GM13976 (cell line): ENCODE results near the gene SVOPL.

Source experiments
- DNase-seq: peaks from one replicate; pipeline ENCODE4 v3.0.0; 2012; ENCODE audit warnings: low spot score
- in situ Hi-C: fragments of 300-500 bp; cut with MboI; formaldehyde crosslinking; loops from one replicate; pipeline ENCODE4 v1.12.0; 2022; ENCODE audit warnings: low sequenced_read_pairs, mixed read lengths, inconsistent platforms; ENCODE audit not compliant: unreplicated experiment
- TF ChIP-seq, protein P1 (sequence below): IDR thresholded peaks from 2 replicates; pipeline ENCODE4 v1.5.1; 2012; ENCODE audit warnings: borderline replicate concordance, mild to moderate bottlenecking; ENCODE audit not compliant: insufficient read depth; ENCODE audit errors: extremely low read depth, missing control alignments, control extremely low read depth

SVOPL gene

DNA sequence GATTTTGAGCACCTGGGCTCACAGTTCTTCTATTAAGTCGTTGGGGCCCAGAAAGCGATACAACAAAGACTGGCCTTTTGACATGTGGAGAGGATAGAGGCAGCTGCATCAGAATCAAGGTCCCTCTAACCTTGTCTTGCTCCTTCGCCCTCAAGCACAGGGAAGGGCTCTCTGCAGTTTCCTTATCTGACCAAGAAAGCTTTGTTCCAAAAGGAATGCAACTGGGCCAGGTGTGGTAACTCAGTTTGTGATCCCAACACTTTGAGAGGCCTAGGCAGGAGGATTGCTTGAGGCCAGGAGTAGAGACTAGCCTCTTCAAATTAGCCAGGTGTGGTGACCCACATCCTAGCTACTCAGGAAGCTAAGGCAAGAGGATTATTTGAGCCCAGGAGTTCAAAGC is 32.2 kb downstream of the SVOPL start:
- in situ Hi-C loops = no loop called here
- no peak for DNase-seq
- TF ChIP-seq, protein P1, sequence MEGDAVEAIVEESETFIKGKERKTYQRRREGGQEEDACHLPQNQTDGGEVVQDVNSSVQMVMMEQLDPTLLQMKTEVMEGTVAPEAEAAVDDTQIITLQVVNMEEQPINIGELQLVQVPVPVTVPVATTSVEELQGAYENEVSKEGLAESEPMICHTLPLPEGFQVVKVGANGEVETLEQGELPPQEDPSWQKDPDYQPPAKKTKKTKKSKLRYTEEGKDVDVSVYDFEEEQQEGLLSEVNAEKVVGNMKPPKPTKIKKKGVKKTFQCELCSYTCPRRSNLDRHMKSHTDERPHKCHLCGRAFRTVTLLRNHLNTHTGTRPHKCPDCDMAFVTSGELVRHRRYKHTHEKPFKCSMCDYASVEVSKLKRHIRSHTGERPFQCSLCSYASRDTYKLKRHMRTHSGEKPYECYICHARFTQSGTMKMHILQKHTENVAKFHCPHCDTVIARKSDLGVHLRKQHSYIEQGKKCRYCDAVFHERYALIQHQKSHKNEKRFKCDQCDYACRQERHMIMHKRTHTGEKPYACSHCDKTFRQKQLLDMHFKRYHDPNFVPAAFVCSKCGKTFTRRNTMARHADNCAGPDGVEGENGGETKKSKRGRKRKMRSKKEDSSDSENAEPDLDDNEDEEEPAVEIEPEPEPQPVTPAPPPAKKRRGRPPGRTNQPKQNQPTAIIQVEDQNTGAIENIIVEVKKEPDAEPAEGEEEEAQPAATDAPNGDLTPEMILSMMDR = no peak

DNA sequence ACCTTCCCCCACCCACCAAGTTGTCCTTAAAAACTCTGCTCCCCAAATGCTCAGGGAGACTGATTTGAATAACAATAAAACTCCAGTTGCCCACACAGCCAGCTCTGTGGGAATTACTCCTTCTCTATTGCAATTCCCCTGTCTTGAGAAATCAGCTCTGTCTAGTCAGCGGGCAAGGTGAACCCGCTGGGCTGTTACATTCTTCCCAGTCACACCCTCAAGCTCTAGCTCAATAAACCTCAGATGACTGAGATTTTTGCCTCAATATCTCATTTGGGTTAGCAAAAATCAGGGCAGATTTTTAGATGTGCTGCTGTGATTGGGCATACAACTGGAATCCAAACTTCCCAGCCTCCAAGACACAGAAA is 32.9 kb downstream of the SVOPL start:
- no peak for DNase-seq
- TF ChIP-seq, protein P1 = no peak
- in situ Hi-C loops = no loop called here

DNA sequence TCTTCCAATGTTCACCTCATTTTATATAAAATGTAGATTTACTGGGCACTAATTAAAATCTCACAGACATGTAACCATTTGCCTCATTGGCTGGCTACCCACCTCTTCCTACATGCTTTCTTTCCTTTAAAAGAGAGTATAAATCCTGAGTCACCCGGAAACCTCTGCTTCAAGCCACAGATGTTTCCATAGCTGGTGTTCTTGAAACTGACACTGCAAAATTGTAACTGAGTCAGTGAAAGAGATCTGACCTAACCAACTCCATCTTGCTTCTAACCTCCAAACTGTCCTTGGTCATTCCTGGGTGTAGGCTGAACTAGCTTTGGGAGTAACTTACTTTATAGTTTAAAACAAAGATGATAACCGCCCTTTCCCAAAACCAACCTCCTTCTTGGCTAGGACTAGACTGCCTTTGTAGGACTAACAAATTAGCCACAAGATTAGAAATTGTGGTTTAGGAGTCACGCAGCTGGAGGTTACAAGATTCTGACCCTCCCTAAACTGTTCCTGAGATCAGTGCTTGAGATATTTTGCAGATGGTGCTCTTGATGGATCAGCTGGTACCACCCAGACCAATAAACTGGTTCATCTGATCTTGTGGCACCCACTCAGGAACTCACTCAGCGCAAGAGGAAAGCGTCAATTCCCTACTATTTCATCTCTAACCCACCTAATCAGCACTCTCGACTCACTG is 33.5 kb downstream of the SVOPL start:
- TF ChIP-seq, protein P1 = no peak
- DNase-seq = no peak
- in situ Hi-C loops = no loop called here

DNA sequence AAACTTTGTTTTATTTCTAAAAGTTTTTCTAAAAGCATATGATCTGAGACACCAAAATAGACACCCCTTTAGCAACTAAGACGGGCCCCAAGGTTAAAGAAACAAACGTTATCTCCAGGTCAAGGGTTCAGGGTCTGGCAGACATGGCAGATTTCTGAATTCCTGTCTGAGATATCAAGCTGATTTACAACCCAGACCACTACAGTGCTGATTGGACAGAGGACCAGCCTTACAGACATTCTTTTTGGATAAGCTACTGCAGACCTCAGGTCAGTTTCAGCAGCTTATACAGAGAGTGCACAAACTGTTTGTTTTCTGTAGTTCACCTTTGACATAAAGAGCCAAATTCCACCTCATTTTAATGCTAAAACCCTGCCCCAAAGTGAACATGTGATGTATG is 34.8 kb downstream of the SVOPL start:
- in situ Hi-C loops = no loop called here
- no peak for DNase-seq
- TF ChIP-seq, protein P1 = no peak

DNA sequence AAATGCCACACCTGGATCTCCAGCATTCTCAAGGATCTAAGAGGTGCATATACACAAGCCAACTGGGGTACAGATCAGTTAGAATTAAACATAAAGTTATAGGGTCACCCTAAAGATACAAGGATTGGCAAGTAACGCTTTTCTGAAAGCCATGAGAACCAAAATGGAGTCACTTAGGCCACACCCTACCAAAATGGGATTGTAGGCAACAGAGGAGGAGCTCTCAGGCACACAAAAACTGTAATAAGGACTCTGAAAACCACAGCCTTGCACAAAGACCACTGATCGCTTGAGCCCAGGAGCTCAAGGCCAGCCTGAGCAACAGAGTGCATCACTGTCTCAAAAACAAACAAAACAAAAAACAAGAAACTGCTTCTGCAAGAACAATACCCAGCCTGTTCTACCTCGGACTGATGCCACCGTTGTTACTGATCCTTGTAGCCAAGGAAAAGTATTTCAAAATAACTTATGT is 35.5 kb downstream of the SVOPL start:
- in situ Hi-C loops = no loop called here
- DNase-seq = no peak
- TF ChIP-seq, protein P1 = no peak

DNA sequence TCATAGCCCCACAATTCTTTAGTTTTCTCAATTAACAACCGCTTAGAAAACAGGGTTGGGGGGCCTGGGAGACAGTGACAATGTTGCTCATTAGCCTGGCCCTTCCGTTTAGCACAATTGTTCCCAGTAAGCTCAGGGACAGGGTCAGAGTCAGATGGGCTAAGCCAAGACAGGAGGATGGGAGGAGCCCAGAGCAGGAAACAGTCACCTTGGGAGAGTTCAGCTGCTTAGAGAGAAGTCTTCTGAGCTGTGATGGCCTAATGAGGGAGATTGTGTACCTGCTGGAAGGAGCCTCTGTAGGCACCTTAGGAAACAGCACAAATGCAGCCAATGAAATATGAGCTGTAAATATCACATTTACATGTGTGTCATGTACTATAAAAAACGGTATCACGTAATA is 35.9 kb downstream of the SVOPL start:
- DNase-seq = no peak
- TF ChIP-seq, protein P1 = no peak
- in situ Hi-C loops = no loop called here
